H54 (cell line): ENCODE data around the gene CCDC88A.
"Not testable (repeated sequence)": the region's sequence is repeated elsewhere in the genome, so short reads cannot be mapped to it uniquely, and the experiment has no call there.

ENCODE experiments used
- DNase-seq: peaks from one replicate; pipeline ENCODE4 v3.0.0; 2011; ENCODE audit warnings: low spot score, mixed read lengths; ENCODE audit not compliant: insufficient read length
- FAIRE-seq: peaks from 3 replicates; lab custom pipeline; 2011; peaks lifted over from hg19 to GRCh38; lab: Jason Lieb, UNC
- POLR2A ChIP-seq: IDR thresholded peaks from 2 replicates; pipeline ENCODE4 v1.6.1; 2011; ENCODE audit warnings: low read depth, mild to moderate bottlenecking, low read length

Gene CCDC88A

GRCh38 chr2:55384786-55385185, 34.9 kb downstream of the CCDC88A start:
- no peak for FAIRE-seq

GRCh38 chr2:55371376-55371775, 48.3 kb downstream of the CCDC88A start:
- FAIRE-seq, result no peak

More at GRCh38 chr2:55384786-55385185, 34.9 kb downstream of the CCDC88A start:
- no peak for DNase-seq
- TF ChIP-seq POLR2A, result no peak

GRCh38 chr2:55370208-55370607, 49.4 kb downstream of the CCDC88A start:
- FAIRE-seq, result no peak
- no peak for DNase-seq
- TF ChIP-seq POLR2A, result no peak

More at GRCh38 chr2:55371376-55371775, 48.3 kb downstream of the CCDC88A start:
- no peak for TF ChIP-seq POLR2A
- DNase-seq, result no peak

- TF ChIP-seq POLR2A, result no peak
- FAIRE-seq, result peak; percentile 27
- DNase-seq, result no peak
These were observed 54.4 kb downstream of the CCDC88A start for GRCh38 chr2:55365303-55365702.

GRCh38 chr2:55364189-55365055, 55.2 kb downstream of the CCDC88A start:
- FAIRE-seq (peak; percentile 95), DNase-seq (peak; percentile 26)
- no peak for TF ChIP-seq POLR2A

GRCh38 chr2:55363636-55364035, 56.0 kb downstream of the CCDC88A start:
- DNase-seq, result no peak
- TF ChIP-seq POLR2A, result no peak
- FAIRE-seq, result no peak

- no peak for DNase-seq
- no peak for TF ChIP-seq POLR2A
- no peak for FAIRE-seq
These were observed 58.0 kb downstream of the CCDC88A start for GRCh38 chr2:55361465-55362189.

GRCh38 chr2:55358451-55358850, 61.2 kb downstream of the CCDC88A start:
- TF ChIP-seq POLR2A, result no peak
- DNase-seq (no peak), FAIRE-seq (peak; percentile 27)

GRCh38 chr2:55357927-55358326, 61.7 kb downstream of the CCDC88A start:
- no peak for TF ChIP-seq POLR2A
- no peak for DNase-seq
- no peak for FAIRE-seq

- TF ChIP-seq POLR2A, result no peak
- DNase-seq (no peak), FAIRE-seq (no peak)
These were observed 62.5 kb downstream of the CCDC88A start for GRCh38 chr2:55357164-55357563.

GRCh38 chr2:55356136-55356535, 63.5 kb downstream of the CCDC88A start:
- DNase-seq, FAIRE-seq: not testable (repeated sequence)

- peak; percentile 27 for FAIRE-seq
- DNase-seq, result no peak
- TF ChIP-seq POLR2A, result no peak
These were observed 64.2 kb downstream of the CCDC88A start for GRCh38 chr2:55355451-55355850.

- TF ChIP-seq POLR2A, result no peak
- FAIRE-seq (no peak), DNase-seq (no peak)
These were observed 68.0 kb downstream of the CCDC88A start for GRCh38 chr2:55351672-55352071.

GRCh38 chr2:55345064-55345463, 74.6 kb downstream of the CCDC88A start:
- no peak for FAIRE-seq
- no peak for DNase-seq

More at GRCh38 chr2:55345064-55345463, 74.6 kb downstream of the CCDC88A start:
- no peak for TF ChIP-seq POLR2A
